ENCODE measurements around the gene GRXCR2. TPM values are rescaled to one million over a fixed set of nuclear protein-coding genes. Genes with fewer than 3 reads are reported as not detected.

The GRXCR2 gene
- total RNA-seq, 1 donor from 2014 or later: not detected

DNA sequence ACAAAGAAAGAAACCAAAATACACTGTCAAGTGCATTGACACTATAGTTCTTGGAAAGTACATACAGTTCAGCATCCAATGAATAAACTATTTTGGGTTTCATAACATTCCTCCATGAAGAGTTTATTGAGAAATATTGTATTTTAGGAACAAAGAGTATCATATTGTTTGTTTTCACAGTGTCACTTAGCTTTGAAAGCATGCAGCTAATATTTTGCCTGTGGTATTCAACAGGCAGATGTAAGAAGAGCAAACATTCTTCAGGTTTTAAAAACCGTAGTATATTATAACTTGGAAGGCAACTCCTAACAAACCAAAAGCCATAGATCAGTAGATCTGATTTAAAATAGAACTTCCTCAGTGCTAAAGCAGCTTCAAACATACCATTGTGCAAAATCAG, 42.2 kb downstream of the GRXCR2 start:
- Histone ChIP-seq H3K4me1 (ENCODE audit: control insufficient read depth in 3 of 3, insufficient read depth in 3 of 3, low read length in 3 of 3) (peaks cover 2 to 10% (median 8%) of the 10 kb centered on the region in 3 donors), H3K4me3 (ENCODE audit: low read length in 3 of 3) (no peak overlapping the region), H3K9ac (ENCODE audit: low read depth in 1 of 3, low read length in 3 of 3) (no peak overlapping the region), H3K36me3 (ENCODE audit: control insufficient read depth in 3 of 3, insufficient read depth in 3 of 3, low read length in 3 of 3) (no peaks in the 10 kb centered on the region), H3K27me3 (ENCODE audit: control insufficient read depth in 3 of 3, insufficient read depth in 3 of 3, low read length in 3 of 3) (no peaks in the 10 kb centered on the region), H3K9me3 (ENCODE audit: control insufficient read depth in 3 of 3, low read length in 3 of 3) (no peaks in the 10 kb centered on the region), H3K27ac (ENCODE audit: low read depth, low read length) (no peak overlapping the region)

GRCh38 chr5:145829708-145830361, 43.0 kb downstream of the GRXCR2 start:
- Histone ChIP-seq H3K9ac (ENCODE audit: low read depth in 1 of 3, low read length in 3 of 3) (no peak overlapping the region), H3K4me3 (ENCODE audit: low read length in 3 of 3) (no peak overlapping the region), H3K4me1 (ENCODE audit: control insufficient read depth in 3 of 3, insufficient read depth in 3 of 3, low read length in 3 of 3) (peaks cover 0 to 6% (median 5%) of the 10 kb centered on the region in 3 donors), H3K27ac (ENCODE audit: low read depth, low read length) (no peak overlapping the region), H3K36me3 (ENCODE audit: control insufficient read depth in 3 of 3, insufficient read depth in 3 of 3, low read length in 3 of 3) (no peaks in the 10 kb centered on the region), H3K9me3 (ENCODE audit: control insufficient read depth in 3 of 3, low read length in 3 of 3) (no peaks in the 10 kb centered on the region), H3K27me3 (ENCODE audit: control insufficient read depth in 3 of 3, insufficient read depth in 3 of 3, low read length in 3 of 3) (no peaks in the 10 kb centered on the region)

DNA sequence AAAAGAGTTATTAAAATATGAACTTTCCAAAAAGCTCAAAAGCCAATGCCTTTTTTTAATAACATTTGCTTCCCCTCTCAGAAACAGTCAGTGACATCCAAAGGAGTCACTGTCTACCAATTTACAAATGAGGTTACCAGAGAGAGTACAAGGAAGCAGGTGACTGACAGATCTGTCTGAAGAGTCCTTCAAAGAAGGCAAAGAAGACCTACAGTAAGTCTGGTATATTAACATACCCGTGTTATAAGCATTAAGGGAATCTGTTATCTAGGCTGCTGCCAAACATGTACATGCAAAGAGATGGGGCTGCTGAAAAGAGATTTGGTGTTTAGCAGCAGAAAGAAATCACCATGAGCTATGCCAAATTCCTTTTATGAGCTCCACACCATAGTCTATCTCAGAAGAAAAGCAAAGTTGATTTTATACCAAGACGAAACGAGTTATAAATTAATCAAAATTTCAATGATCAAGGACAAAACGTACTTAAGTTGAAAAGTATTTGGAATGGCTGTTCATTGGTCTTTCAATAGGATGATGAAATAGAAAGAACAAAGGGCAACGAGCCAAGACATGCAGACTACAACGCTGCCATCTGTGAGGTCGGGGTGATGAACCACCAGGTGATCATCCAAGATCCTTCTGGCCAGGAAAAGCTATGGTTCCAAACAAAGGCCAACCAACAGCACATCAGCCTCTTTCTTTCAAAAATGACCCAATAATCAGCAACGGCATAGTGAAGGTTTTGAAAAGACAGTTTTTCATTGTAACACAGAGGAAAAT, 45.7 kb downstream of the GRXCR2 start:
- no peaks in the 10 kb centered on the region for H3K9me3 ChIP-seq (ENCODE audit: control insufficient read depth in 3 of 3, low read length in 3 of 3)
- H3K36me3 ChIP-seq (ENCODE audit: control insufficient read depth in 3 of 3, insufficient read depth in 3 of 3, low read length in 3 of 3): no peaks in the 10 kb centered on the region
- no peaks in the 10 kb centered on the region for H3K27me3 ChIP-seq (ENCODE audit: control insufficient read depth in 3 of 3, insufficient read depth in 3 of 3, low read length in 3 of 3)
- H3K4me3 ChIP-seq (ENCODE audit: low read length in 3 of 3): no peak overlapping the region
- H3K9ac ChIP-seq (ENCODE audit: low read depth in 1 of 3, low read length in 3 of 3): no peak overlapping the region
- H3K27ac ChIP-seq (ENCODE audit: low read depth, low read length): no peak overlapping the region
- no peaks in the 10 kb centered on the region for H3K4me1 ChIP-seq (ENCODE audit: control insufficient read depth in 3 of 3, insufficient read depth in 3 of 3, low read length in 3 of 3)

DNA sequence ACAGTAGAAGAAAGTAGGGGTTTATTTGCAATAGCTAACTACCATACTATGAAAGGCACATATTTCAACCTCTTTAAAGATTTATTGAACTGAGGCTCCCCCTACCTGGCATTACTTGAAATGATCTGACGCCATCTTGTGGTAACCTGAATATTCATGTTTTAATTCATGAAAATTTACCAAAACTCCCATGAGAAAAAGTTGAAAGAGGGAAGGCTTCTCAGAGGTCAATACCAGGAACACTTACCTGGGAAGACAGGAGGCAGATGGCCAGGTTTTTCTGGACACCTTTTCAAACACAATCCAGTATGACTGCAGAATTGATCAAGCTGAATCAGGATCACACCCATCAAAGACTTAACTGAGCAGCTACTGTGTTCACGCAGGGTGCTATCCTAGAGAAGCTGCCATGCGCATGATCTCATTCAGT, 47.0 kb downstream of the GRXCR2 start:
- Histone ChIP-seq H3K36me3 (ENCODE audit: control insufficient read depth in 3 of 3, insufficient read depth in 3 of 3, low read length in 3 of 3) (no peaks in the 10 kb centered on the region), H3K4me3 (ENCODE audit: low read length in 3 of 3) (no peak overlapping the region), H3K27me3 (ENCODE audit: control insufficient read depth in 3 of 3, insufficient read depth in 3 of 3, low read length in 3 of 3) (no peaks in the 10 kb centered on the region), H3K27ac (ENCODE audit: low read depth, low read length) (no peak overlapping the region), H3K4me1 (ENCODE audit: control insufficient read depth in 3 of 3, insufficient read depth in 3 of 3, low read length in 3 of 3) (no peaks in the 10 kb centered on the region), H3K9ac (ENCODE audit: low read depth in 1 of 3, low read length in 3 of 3) (no peak overlapping the region), H3K9me3 (ENCODE audit: control insufficient read depth in 3 of 3, low read length in 3 of 3) (no peaks in the 10 kb centered on the region)

DNA sequence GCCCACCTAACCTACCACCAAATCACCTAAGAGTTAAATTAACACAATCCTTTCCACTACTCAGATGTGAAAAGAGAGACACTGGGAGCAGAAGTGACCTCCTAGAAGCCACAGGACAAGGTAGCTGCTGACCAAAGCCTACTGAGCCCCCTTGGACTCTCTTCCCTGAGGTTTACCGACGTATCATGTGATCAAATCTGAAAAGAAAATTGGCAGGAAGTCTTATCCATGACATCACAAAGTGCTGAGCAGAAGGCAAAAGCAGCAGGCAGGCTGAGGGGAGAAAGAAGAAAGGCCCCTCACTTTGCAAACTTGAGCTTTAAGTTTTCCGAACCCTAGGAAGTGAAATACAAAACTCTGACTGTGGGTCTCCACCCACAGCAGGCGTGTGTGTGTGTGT, 48.8 kb downstream of the GRXCR2 start:
- no peaks in the 10 kb centered on the region for H3K36me3 ChIP-seq (ENCODE audit: control insufficient read depth in 3 of 3, insufficient read depth in 3 of 3, low read length in 3 of 3)
- H3K9ac ChIP-seq (ENCODE audit: low read depth in 1 of 3, low read length in 3 of 3): no peak overlapping the region
- no peaks in the 10 kb centered on the region for H3K27me3 ChIP-seq (ENCODE audit: control insufficient read depth in 3 of 3, insufficient read depth in 3 of 3, low read length in 3 of 3)
- H3K9me3 ChIP-seq (ENCODE audit: control insufficient read depth in 3 of 3, low read length in 3 of 3): no peaks in the 10 kb centered on the region
- H3K4me1 ChIP-seq (ENCODE audit: control insufficient read depth in 3 of 3, insufficient read depth in 3 of 3, low read length in 3 of 3): no peaks in the 10 kb centered on the region
- H3K27ac ChIP-seq (ENCODE audit: low read depth, low read length): no peak overlapping the region
- H3K4me3 ChIP-seq (ENCODE audit: low read length in 3 of 3): no peak overlapping the region

DNA sequence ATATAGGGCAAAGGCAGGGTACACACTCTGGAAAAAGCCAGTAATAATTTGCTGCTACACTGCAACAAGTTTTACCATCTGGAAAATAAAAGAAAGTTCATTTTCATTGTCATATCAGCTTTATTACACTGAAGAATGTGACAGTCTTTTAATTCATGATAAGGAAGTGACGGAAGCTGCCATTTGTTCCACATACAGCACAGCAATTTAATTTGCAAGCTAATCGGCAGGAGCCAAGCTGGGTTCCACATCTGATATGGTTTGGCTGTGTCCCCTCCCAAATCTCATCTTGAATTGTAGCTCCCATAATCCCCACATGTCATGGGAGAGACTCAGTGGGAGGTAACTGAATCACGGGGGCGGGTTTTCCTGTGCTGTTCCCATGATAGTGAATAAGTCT, 54.2 kb downstream of the GRXCR2 start:
- Histone ChIP-seq H3K9ac (ENCODE audit: low read depth in 1 of 3, low read length in 3 of 3) (no peak overlapping the region), H3K36me3 (ENCODE audit: control insufficient read depth in 3 of 3, insufficient read depth in 3 of 3, low read length in 3 of 3) (peaks cover 0 to 3% (median 3%) of the 10 kb centered on the region in 3 donors), H3K4me3 (ENCODE audit: low read length in 3 of 3) (no peak overlapping the region), H3K27ac (ENCODE audit: low read depth, low read length) (no peak overlapping the region), H3K4me1 (ENCODE audit: control insufficient read depth in 3 of 3, insufficient read depth in 3 of 3, low read length in 3 of 3) (no peaks in the 10 kb centered on the region), H3K27me3 (ENCODE audit: control insufficient read depth in 3 of 3, insufficient read depth in 3 of 3, low read length in 3 of 3) (no peaks in the 10 kb centered on the region), H3K9me3 (ENCODE audit: control insufficient read depth in 3 of 3, low read length in 3 of 3) (no peaks in the 10 kb centered on the region)

- H3K27ac ChIP-seq (ENCODE audit: low read depth, low read length): no peak overlapping the region
- no peak overlapping the region for H3K9ac ChIP-seq (ENCODE audit: low read depth in 1 of 3, low read length in 3 of 3)
- H3K9me3 ChIP-seq (ENCODE audit: control insufficient read depth in 3 of 3, low read length in 3 of 3): no peaks in the 10 kb centered on the region
- no peaks in the 10 kb centered on the region for H3K4me1 ChIP-seq (ENCODE audit: control insufficient read depth in 3 of 3, insufficient read depth in 3 of 3, low read length in 3 of 3)
- no peak overlapping the region for H3K4me3 ChIP-seq (ENCODE audit: low read length in 3 of 3)
- no peaks in the 10 kb centered on the region for H3K27me3 ChIP-seq (ENCODE audit: control insufficient read depth in 3 of 3, insufficient read depth in 3 of 3, low read length in 3 of 3)
- peaks cover 0 to 4% (median 3%) of the 10 kb centered on the region in 3 donors for H3K36me3 ChIP-seq (ENCODE audit: control insufficient read depth in 3 of 3, insufficient read depth in 3 of 3, low read length in 3 of 3)
These were observed 59.9 kb downstream of the GRXCR2 start for GRCh38 chr5:145812877-145813276.

DNA sequence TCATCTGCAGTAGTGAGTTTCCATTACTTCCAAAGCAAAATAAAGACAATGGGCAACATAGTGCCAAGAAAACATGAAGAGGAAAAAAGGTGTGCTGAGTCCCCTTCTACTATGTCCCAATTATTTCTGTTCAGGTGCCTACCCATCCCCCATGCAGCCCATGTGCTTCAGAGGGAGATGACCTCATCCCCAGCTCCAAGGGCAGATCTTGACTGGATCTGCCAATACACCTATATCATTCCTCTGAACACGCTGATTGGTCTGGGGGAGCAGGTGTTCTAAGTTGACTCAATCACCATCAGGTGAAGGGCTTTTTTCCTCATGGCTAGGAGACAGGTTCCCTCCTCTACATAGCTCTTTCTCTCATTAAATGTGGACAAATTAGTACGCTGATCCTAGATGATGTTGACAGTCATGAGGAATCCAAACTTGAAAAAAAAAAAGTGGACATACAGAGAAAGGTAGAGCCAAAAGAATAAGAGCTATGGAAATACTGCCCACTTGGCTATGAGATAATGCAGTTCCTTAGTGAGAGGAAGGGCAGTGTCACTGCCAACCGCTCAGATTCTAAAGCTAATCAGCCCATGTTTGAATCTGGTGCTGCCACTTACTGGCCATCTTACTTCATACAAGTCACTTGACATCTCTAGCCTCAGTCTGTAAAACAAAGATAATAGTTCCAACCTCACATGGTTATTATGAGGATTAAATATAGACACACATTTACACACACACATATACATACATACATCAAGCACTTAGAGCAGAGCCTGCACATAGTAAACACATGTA, 60.8 kb downstream of the GRXCR2 start:
- H3K4me3 ChIP-seq (ENCODE audit: low read length in 3 of 3): no peak overlapping the region
- no peak overlapping the region for H3K27ac ChIP-seq (ENCODE audit: low read depth, low read length)
- H3K9me3 ChIP-seq (ENCODE audit: control insufficient read depth in 3 of 3, low read length in 3 of 3): no peaks in the 10 kb centered on the region
- H3K27me3 ChIP-seq (ENCODE audit: control insufficient read depth in 3 of 3, insufficient read depth in 3 of 3, low read length in 3 of 3): no peaks in the 10 kb centered on the region
- H3K9ac ChIP-seq (ENCODE audit: low read depth in 1 of 3, low read length in 3 of 3): no peak overlapping the region
- no peaks in the 10 kb centered on the region for H3K4me1 ChIP-seq (ENCODE audit: control insufficient read depth in 3 of 3, insufficient read depth in 3 of 3, low read length in 3 of 3)
- H3K36me3 ChIP-seq (ENCODE audit: control insufficient read depth in 3 of 3, insufficient read depth in 3 of 3, low read length in 3 of 3): peaks cover 0 to 6% (median 4%) of the 10 kb centered on the region in 3 donors
